RPMI7951 (cell line): ENCODE data around the gene TEC. TPM values are rescaled to one million over a fixed set of nuclear protein-coding genes. Genes with fewer than 3 reads are reported as not detected.
A peak's percentile ranks its signal among the peaks of the same experiment; 100 is the strongest.
"Not testable (repeated sequence)": the region's sequence is repeated elsewhere in the genome, so short reads cannot be mapped to it uniquely, and the experiment has no call there.

Experiments
- DNase-seq: peaks from one replicate; pipeline ENCODE4 v3.0.0-alpha.2; 2012; ENCODE audit warnings: low read depth
- total RNA-seq: library from RNA; depleted of rRNA; stranded (reverse); fragments of >200 nt; shearing (Covaris generic); gene quantifications from 2 replicates; pipeline ENCODE4 v1.2.3, GENCODE V29; 2014; rRNA removed

TEC gene
- 3.6 and 3.8 TPM in 2 replicates for total RNA-seq

- DNase-seq: peak; percentile 65
Measured at GRCh38 chr4:48268956-48269860, at the start of gene TEC. TSS of gene TEC (minus strand) at chr4:48269838. CDS start at chr4:48228614, 41,224 bp downstream.

GRCh38 chr4:48315728-48316630 lies 46.3 kb upstream of the TEC start:
- DNase-seq: peak; percentile 72

- DNase-seq: not testable (repeated sequence)
Measured at GRCh38 chr4:48314746-48315145, 45.1 kb upstream of the TEC start.

- peak; percentile 54 for DNase-seq
Measured at GRCh38 chr4:48311896-48312295, 42.3 kb upstream of the TEC start.

- no peak for DNase-seq
Measured at GRCh38 chr4:48308901-48309300, 39.3 kb upstream of the TEC start.

GRCh38 chr4:48307528-48307927 lies 37.9 kb upstream of the TEC start:
- DNase-seq: no peak

GRCh38 chr4:48305508-48305907 lies 35.9 kb upstream of the TEC start:
- DNase-seq: no peak

- no peak for DNase-seq
Measured at GRCh38 chr4:48300004-48300403, 30.4 kb upstream of the TEC start.

GRCh38 chr4:48299560-48299959 lies 29.9 kb upstream of the TEC start:
- DNase-seq: no peak

GRCh38 chr4:48297256-48297846 lies 27.7 kb upstream of the TEC start:
- no peak for DNase-seq

- peak; percentile 5 for DNase-seq
Measured at GRCh38 chr4:48296365-48296764, 26.7 kb upstream of the TEC start.

- DNase-seq: no peak
Measured at GRCh38 chr4:48295116-48295515, 25.5 kb upstream of the TEC start.

- DNase-seq: not testable (repeated sequence)
Measured at GRCh38 chr4:48292218-48292790, 22.7 kb upstream of the TEC start.

GRCh38 chr4:48290146-48290772 lies 20.6 kb upstream of the TEC start:
- peak; percentile 34 for DNase-seq

GRCh38 chr4:48286060-48286459 lies 16.4 kb upstream of the TEC start:
- DNase-seq: not testable (repeated sequence)

GRCh38 chr4:48285640-48286039 lies 16.0 kb upstream of the TEC start:
- DNase-seq: not testable (repeated sequence)

GRCh38 chr4:48275686-48276085 lies 6.0 kb upstream of the TEC start:
- no peak for DNase-seq

- DNase-seq: peak; percentile 59
Measured at GRCh38 chr4:48275247-48275646, 5.6 kb upstream of the TEC start.

- no peak for DNase-seq
Measured at GRCh38 chr4:48271626-48272025, 2.0 kb upstream of the TEC start.

GRCh38 chr4:48270951-48271473 lies 1.4 kb upstream of the TEC start:
- no peak for DNase-seq

- DNase-seq: no peak
Measured at GRCh38 chr4:48270523-48270897, 872 bp upstream of the TEC start.
